ENCODE data around the gene IFNL3.
"Not testable (repeated sequence)": the region's sequence is repeated elsewhere in the genome, so short reads cannot be mapped to it uniquely, and the experiment has no call there.

Gene IFNL3

DNA sequence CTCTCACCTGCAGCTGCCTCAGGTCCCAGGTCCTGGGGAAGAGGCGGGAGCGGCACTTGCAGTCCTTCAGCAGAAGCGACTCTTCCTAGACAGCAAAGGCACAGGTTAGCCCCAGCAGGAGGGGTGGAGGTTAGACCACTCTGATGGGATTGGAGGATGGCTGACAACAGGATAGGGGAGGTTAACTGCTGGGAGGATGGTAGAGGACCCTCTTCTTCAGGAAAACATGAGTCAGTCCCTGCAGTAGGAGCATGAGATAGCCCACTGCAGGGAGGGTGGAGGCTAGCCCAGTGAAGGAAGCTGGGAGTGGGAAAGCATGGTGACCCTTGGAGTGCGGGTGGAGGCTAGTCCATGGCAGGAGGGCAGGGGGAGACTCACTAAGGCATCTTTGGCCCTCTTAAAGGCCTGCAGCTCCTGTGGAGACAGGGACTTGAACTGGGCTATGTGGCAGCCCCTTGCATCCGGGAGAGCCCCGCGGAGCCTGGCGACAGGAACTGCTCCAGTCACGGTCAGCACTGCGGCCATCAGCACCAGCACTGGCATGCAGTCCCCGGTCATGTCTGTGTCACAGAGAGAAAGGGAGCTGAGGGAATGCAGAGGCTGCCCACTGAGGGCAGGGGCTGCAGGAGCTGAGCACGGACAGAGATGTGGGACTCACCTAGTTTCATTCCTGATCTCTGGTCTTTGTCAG lies at the start of gene IFNL3:
Gene IFNL3 (minus strand): TSS at position 597 of the 691 bp plus-strand sequence. CDS start 39 bp downstream, at position 558.
- not testable (repeated sequence) for DNase-seq (ENCODE audit: low read depth in 4 of 4, low spot score in 1 of 4)

DNA sequence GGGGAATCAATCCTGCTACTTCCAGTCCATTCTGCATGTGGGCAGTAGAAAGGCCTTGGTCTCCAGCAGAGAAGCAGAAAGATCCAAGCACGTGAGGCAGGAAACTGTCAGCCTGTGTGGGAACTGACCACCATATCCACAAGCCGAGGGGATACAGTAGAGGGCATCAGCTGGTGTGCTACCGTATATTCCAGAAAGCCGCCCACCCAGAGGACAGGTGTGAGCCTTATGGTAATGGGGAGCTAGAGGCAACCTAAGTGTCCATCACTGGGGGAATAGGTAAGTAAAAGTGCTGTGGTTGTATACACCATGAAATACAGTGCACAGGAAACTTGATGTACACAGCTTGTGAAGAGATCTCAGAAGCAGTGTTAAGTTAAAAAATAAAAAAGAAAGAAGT lies 48.6 kb upstream of the IFNL3 start:
- DNase-seq (ENCODE audit: low read depth in 4 of 4, low spot score in 1 of 4): no peak

DNA sequence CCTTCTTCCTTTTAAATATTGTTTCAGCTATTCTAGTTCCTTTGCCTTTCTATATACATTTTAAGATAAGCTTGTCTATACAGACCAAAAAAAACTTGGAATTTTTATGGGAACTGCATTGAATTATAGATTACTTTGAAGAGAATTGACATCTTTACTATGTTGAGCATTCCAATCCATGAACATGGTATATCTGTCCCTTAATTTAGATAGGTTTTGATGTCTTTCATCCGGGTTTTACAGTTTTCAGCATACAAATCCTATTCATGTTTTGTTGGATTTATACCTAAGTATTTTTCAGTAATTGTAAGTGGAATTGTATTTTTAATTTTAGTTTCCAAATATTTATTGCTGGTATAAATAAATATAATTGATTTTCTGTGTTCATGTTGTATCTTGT lies 39.2 kb upstream of the IFNL3 start:
- no peak for DNase-seq (ENCODE audit: low read depth in 4 of 4, low spot score in 1 of 4)

- DNase-seq (ENCODE audit: low read depth in 4 of 4, low spot score in 1 of 4): no peak
Observed at GRCh38 chr19:39282021-39282420, 37.2 kb upstream of the IFNL3 start.

GRCh38 chr19:39277598-39277997 lies 32.8 kb upstream of the IFNL3 start:
- no peak for DNase-seq (ENCODE audit: low read depth in 4 of 4, low spot score in 1 of 4)

- no peak for DNase-seq (ENCODE audit: low read depth in 4 of 4, low spot score in 1 of 4)
Observed at GRCh38 chr19:39276740-39277139, 31.9 kb upstream of the IFNL3 start.

DNA sequence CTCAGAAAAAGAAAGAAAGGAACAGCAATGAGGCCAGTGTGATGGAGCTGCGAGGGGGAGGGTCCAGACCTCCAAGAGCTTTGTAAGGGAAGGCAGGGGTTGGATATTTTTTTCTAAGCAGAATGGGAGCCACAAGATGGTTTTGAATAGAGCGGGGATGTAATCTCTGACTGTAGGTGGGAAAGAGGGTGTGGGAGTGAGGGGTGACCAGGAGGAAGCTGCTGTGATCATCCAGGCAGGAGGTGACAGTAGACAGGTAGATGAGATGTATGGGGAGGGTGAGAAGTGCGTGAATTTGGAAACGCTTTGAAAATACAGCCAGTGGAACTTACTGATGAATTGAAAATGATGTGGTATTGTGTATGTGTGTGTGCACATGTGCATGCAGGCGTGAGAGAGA lies 30.8 kb upstream of the IFNL3 start:
- DNase-seq (ENCODE audit: low read depth in 4 of 4, low spot score in 1 of 4): no peak

DNA sequence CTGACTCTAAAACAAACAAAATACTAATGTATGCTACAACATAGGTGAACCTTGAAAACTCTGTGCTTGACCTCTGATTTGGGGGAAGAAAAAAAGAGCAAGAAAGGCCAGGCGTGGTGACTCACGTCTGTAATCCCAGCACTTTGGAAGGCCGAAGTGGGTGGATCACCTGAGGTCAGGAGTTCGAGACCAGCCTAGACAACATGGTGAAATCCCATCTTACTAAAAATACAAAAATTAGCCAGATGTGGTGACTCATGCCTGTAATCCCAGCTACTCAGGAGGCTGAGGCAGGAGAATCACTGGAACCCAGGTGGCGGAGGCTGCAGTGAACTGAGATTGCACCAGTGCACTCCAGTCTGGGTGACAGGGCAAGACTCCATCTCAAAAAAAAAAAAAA lies 29.1 kb upstream of the IFNL3 start:
- not testable (repeated sequence) for DNase-seq (ENCODE audit: low read depth in 4 of 4, low spot score in 1 of 4)

- DNase-seq (ENCODE audit: low read depth in 4 of 4, low spot score in 1 of 4): no peak
Observed at GRCh38 chr19:39270036-39270871, 25.4 kb upstream of the IFNL3 start.

DNA sequence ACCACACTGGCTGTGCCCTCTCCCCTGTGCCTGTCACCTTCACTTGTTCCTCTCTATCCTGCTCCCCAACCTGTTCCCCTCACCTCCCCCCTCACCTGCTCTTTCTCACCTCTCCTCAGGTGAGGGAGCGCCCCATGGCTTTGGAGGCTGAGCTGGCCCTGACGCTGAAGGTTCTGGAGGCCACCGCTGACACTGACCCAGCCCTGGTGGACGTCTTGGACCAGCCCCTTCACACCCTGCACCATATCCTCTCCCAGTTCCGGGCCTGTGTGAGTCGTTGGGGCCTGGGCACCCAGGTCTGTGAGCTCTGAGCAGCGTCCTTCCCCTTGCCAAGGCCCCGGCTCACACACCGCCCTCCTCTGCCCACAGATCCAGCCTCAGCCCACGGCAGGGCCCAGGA lies 24.6 kb upstream of the IFNL3 start:
- not testable (repeated sequence) for DNase-seq (ENCODE audit: low read depth in 4 of 4, low spot score in 1 of 4)

GRCh38 chr19:39268531-39269223 lies 23.9 kb upstream of the IFNL3 start:
- not testable (repeated sequence) for DNase-seq (ENCODE audit: low read depth in 4 of 4, low spot score in 1 of 4)

DNA sequence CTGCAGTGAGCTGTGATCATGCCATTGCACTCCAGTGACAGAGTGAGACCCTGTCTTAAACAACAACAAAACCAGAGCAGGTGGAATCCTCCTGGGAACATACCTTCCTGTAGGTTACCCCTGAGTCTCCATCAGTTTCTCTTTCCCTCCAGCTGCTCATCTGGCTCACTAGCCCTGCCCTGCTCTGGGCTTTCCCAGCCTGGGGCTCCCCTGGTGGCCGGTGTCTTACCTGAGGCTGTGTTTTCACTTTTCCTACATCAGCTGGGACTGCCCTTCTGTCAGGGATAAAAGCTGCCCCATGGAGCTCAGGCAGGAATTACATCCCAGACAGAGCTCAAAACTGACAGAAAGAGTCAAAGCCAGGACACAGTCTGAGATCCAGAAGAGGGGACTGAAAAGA lies 23.3 kb upstream of the IFNL3 start, which contains the start of gene IFNL2:
Gene IFNL2 (plus strand): TSS at position 312 of the 400 bp plus-strand sequence. CDS start 173 bp downstream, outside the sequence.
- not testable (repeated sequence) for DNase-seq (ENCODE audit: low read depth in 4 of 4, low spot score in 1 of 4)

- no peak for DNase-seq (ENCODE audit: low read depth in 4 of 4, low spot score in 1 of 4)
Observed at GRCh38 chr19:39265321-39265916, 20.6 kb upstream of the IFNL3 start.

DNA sequence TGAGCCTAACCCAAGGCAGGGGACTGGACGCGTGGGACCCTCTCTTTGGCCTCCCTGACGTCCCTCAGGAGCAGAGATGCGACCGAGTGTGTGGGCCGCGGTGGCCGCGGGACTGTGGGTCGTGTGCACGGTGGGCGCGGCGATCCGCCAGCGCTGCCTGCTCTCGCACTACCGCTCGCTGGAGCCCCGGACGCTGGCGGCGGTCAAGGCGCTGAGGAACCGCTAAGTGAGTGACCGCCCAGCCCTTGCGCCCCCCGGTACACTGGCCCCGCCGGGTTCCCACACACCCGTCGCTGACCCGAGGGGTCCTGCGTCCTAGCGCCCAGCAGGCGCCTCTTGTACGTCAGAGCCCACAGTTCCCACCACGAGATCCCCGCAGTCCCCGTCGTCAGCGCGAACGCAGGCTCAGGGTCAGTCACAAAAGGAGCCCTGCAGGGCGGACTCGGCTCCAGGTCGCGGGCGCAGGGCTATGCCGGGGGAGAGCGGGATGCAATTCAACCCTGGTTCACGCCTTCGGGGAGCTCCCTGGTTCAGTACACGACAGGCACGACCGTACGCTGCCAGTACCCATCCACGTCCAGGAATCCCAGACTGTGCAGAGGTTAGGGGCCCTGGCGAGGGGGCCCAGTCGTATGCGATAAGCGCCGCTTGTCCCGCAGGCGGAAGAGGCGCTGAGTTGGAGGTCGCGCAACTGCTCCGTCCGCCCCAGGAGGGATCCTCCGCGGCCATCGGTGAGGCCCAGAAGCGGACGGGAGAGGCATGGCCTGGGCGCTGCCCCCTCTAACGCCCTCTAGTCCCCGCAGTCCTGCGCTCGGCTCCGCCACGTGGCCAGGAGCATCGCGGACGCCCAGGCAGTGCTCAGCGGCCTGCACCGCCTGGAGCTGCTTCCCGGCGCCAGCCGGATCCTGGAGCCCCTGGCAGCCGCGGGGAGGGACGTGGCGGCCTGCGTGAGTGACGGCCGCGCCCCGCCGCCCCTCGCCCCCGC lies 19.8 kb upstream of the IFNL3 start:
- DNase-seq (ENCODE audit: low read depth in 4 of 4, low spot score in 1 of 4): no peak

- DNase-seq (ENCODE audit: low read depth in 4 of 4, low spot score in 1 of 4): no peak
Observed at GRCh38 chr19:39263912-39264305, 19.1 kb upstream of the IFNL3 start.

GRCh38 chr19:39262496-39262895 lies 17.7 kb upstream of the IFNL3 start:
- no peak for DNase-seq (ENCODE audit: low read depth in 4 of 4, low spot score in 1 of 4)

GRCh38 chr19:39261704-39262103 lies 16.9 kb upstream of the IFNL3 start:
- no peak for DNase-seq (ENCODE audit: low read depth in 4 of 4, low spot score in 1 of 4)

- no peak for DNase-seq (ENCODE audit: low read depth in 4 of 4, low spot score in 1 of 4)
Observed at GRCh38 chr19:39257227-39257626, 12.4 kb upstream of the IFNL3 start.

- DNase-seq (ENCODE audit: low read depth in 4 of 4, low spot score in 1 of 4): no peak
Observed at GRCh38 chr19:39254531-39255345, 9.9 kb upstream of the IFNL3 start.
